ENCODE results near the gene TOMM5.

GRCh38 chr9:37621273-37622121 lies 29.1 kb upstream of the TOMM5 start:
- TF ChIP-seq, protein P1, sequence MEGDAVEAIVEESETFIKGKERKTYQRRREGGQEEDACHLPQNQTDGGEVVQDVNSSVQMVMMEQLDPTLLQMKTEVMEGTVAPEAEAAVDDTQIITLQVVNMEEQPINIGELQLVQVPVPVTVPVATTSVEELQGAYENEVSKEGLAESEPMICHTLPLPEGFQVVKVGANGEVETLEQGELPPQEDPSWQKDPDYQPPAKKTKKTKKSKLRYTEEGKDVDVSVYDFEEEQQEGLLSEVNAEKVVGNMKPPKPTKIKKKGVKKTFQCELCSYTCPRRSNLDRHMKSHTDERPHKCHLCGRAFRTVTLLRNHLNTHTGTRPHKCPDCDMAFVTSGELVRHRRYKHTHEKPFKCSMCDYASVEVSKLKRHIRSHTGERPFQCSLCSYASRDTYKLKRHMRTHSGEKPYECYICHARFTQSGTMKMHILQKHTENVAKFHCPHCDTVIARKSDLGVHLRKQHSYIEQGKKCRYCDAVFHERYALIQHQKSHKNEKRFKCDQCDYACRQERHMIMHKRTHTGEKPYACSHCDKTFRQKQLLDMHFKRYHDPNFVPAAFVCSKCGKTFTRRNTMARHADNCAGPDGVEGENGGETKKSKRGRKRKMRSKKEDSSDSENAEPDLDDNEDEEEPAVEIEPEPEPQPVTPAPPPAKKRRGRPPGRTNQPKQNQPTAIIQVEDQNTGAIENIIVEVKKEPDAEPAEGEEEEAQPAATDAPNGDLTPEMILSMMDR (IDR thresholded peaks at IDR 0.05; ENCODE audit: insufficient read depth, low read length), result no peak
- TF ChIP-seq POLR2AphosphoS5 (IDR thresholded peaks at IDR 0.05; ENCODE audit: low read depth) (no peak), REST (IDR thresholded peaks at IDR 0.05; ENCODE audit: insufficient replicate concordance, low read depth) (no peak)
